ENCODE measurements around the gene FKBP3. TPM values are rescaled to one million over a fixed set of nuclear protein-coding genes. Genes with fewer than 3 reads are reported as not detected.

Gene FKBP3
- 73.9 TPM for total RNA-seq

GRCh38 chr14:45134051-45134958 lies at the start of gene FKBP3:
Gene FKBP3 (minus strand): TSS chr14:45134481. CDS start chr14:45134456, 25 bp downstream.

GRCh38 chr14:45135659-45136395 lies 1.5 kb upstream of the FKBP3 start, which contains the start of gene FANCM:
Gene FANCM (plus strand): TSS chr14:45135930. CDS start chr14:45136032, 102 bp downstream.

GRCh38 chr14:45083976-45084722 lies 50.1 kb downstream of the FKBP3 start, which contains the start of gene PRPF39:
Gene PRPF39 (plus strand): TSS chr14:45084116. CDS start chr14:45095240, 11,124 bp downstream.

Other genes with a start within 250 kb of the FKBP3 start
- 53.8 TPM for gene KLHL28, start 172.5 kb downstream of the FKBP3 start, total RNA-seq
- gene TOGARAM1, start 172.3 kb downstream of the FKBP3 start, total RNA-seq, result 77.0 TPM
- gene PRPF39, start 50.4 kb downstream of the FKBP3 start, total RNA-seq, result 96.4 TPM
- 17.6 TPM for gene FANCM, start 1.4 kb upstream of the FKBP3 start, total RNA-seq
- gene MIS18BP1, start 118.7 kb upstream of the FKBP3 start, total RNA-seq, result 38.7 TPM